Esophagus squamous epithelium (tissue), 5 donors: ENCODE results near the gene SLC39A10. TPM values are rescaled to one million over a fixed set of nuclear protein-coding genes. Genes with fewer than 3 reads are reported as not detected.

Experiments
- DNase-seq: peaks from one replicate; lab custom pipeline; 2025; lab: John Stamatoyannopoulos, UW
- H3K27ac ChIP-seq, 4 donors: fragments of 200-600 bp; sonication (generic); one replicate each; pipeline ENCODE4 v1.5.1; 2016 to 2019; ENCODE audit warnings: mild to moderate bottlenecking in 1 of 4
- H3K27me3 ChIP-seq, 4 donors: fragments of 200-600 bp; sonication (generic); 1 replicate in 3 of 4; 2 replicates in 1 of 4; pipeline versions ENCODE4 v1.5.1 to v1.6.0; 2017 to 2021; ENCODE audit warnings: antibody characterized with exemption in 1 of 4
- H3K36me3 ChIP-seq, 3 donors: fragments of 200-600 bp; sonication (generic); one replicate each; pipeline ENCODE4 v1.5.1; 2016 to 2019
- H3K4me1 ChIP-seq, 3 donors: fragments of 200-600 bp; sonication (generic); one replicate each; pipeline ENCODE4 v1.5.1; 2017 to 2019
- H3K4me3 ChIP-seq, 4 donors: fragments of 200-600 bp; sonication (generic); 1 replicate in 3 of 4; 2 replicates in 1 of 4; pipeline ENCODE4 v1.5.1; 2016 to 2019; ENCODE audit warnings: mild to moderate bottlenecking in 2 of 4, moderate library complexity in 1 of 4
- H3K9me3 ChIP-seq, 3 donors: fragments of 200-600 bp; sonication (generic); one replicate each; pipeline ENCODE4 v1.5.1; 2016 to 2019
- POLR2A ChIP-seq, 4 donors: fragments of 450-650 bp; IDR thresholded peaks; one replicate each; pipeline ENCODE4 v1.6.1; 2017; ENCODE audit warnings: antibody characterized with exemption in 4 of 4, mild to moderate bottlenecking in 4 of 4, moderate library complexity in 3 of 4
- WGBS, 2 donors: methylation state at CpG; one replicate each; pipeline ENCODE4 v1.1.5; 2018; 5-methylcytosine and 5-hydroxymethylcytosine counted together
- intact Hi-C: fragments of 100-400 bp; cut with DNase I; formaldehyde crosslinking; loops from one replicate; pipeline ENCODE4 v1.15.0; 2022
- small RNA-seq, 4 donors: library from RNA; depleted of rRNA; stranded (forward); fragments of <200 nt; gene quantifications; one replicate each; pipeline ENCODE3, GENCODE V24; 2016
- total RNA-seq, 4 donors: library from RNA; depleted of rRNA; stranded (reverse); fragments of >200 nt; gene quantifications; one replicate each; pipeline ENCODE4 v1.1.0, GENCODE V29; 2016
- TF ChIP-seq, protein P1 (sequence below), 6 experiments: fragments of 450-650 bp in 4 of 6; fragments of 200-600 bp in 2 of 6; sonication (generic) in 2 of 6; IDR thresholded peaks; one replicate each; pipeline ENCODE4 v1.5.1; 2016 to 2019; ENCODE audit warnings: antibody characterized with exemption in 6 of 6, mild to moderate bottlenecking in 4 of 6, moderate library complexity in 4 of 6
- donor health status: DM: yes; HTN: yes; CAD: no.

The SLC39A10 gene
- total RNA-seq, 4 donors from 2014 or later: 2.0 to 15.3 (median 9.3) TPM

DNA sequence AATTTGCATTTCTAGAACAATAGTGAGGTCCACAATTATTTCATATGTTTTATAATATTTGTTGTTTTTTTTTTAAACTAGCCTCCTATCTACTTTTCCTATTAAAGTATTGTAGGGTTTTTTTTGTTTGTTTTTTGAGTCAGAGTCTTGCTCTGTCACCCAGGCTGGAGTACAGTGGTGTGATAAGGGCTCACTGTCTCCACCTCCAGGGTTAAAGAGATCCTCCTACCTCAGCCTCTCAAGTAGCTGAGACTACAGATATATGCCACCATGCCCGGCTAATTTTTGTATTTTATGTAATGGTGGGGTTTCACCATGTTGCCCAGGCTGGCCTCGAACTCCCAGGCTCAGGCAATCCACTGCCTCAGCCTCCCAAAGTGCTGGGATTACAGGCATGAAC, 122.5 kb downstream of the SLC39A10 start:
- H3K4me1 ChIP-seq: no peaks in the 10 kb centered on the region
- intact Hi-C loops: no loop called here
- no peaks in the 10 kb centered on the region for H3K9me3 ChIP-seq
- TF ChIP-seq POLR2A (IDR thresholded peaks at IDR 0.05): no peak
- TF ChIP-seq, protein P1, sequence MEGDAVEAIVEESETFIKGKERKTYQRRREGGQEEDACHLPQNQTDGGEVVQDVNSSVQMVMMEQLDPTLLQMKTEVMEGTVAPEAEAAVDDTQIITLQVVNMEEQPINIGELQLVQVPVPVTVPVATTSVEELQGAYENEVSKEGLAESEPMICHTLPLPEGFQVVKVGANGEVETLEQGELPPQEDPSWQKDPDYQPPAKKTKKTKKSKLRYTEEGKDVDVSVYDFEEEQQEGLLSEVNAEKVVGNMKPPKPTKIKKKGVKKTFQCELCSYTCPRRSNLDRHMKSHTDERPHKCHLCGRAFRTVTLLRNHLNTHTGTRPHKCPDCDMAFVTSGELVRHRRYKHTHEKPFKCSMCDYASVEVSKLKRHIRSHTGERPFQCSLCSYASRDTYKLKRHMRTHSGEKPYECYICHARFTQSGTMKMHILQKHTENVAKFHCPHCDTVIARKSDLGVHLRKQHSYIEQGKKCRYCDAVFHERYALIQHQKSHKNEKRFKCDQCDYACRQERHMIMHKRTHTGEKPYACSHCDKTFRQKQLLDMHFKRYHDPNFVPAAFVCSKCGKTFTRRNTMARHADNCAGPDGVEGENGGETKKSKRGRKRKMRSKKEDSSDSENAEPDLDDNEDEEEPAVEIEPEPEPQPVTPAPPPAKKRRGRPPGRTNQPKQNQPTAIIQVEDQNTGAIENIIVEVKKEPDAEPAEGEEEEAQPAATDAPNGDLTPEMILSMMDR (IDR thresholded peaks at IDR 0.05): no peak
- no peak for DNase-seq
- 54 to 78% methylated on average over 2 of the region's 2 CpGs for WGBS, 2 donors
- no peaks in the 10 kb centered on the region for H3K36me3 ChIP-seq
- no peaks in the 10 kb centered on the region for H3K27me3 ChIP-seq
- no peak overlapping the region for H3K27ac ChIP-seq
- H3K4me3 ChIP-seq: no peak overlapping the region

DNA sequence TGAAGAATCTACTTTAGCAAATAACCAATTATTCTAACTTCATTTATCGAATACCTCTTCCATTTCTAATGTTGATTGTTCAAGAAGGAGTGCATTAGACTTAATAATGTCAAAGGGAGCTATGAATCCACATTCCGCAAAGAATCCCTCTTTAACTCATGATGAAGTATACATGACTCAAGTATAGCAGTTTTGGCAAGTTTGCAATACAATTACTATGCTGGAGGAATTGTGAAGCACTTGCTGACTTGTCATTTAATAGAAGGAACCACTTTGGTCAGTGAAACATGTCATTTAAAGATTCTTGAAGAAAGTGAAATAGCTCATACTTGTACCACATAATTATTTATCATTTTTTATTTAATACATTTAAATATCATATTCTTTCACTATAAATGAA, 125.1 kb downstream of the SLC39A10 start:
- Histone ChIP-seq H3K27ac (no peak overlapping the region), H3K4me1 (no peaks in the 10 kb centered on the region), H3K9me3 (no peaks in the 10 kb centered on the region), H3K4me3 (no peak overlapping the region), H3K36me3 (no peaks in the 10 kb centered on the region), H3K27me3 (no peaks in the 10 kb centered on the region)
- intact Hi-C loops: no loop called here
- WGBS, 2 donors: 84 to 89% methylated on average over 2 of the region's 2 CpGs
- no peak for DNase-seq
- TF ChIP-seq, protein P1 (IDR thresholded peaks at IDR 0.05): no peak
- TF ChIP-seq POLR2A (IDR thresholded peaks at IDR 0.05): no peak

Small RNA genes within 50 kb of the gene (small RNA-seq; reads per million reads assigned to genes)
- 0 reads per million in 4 donors for gene RNU6-915P
